Measurements from ENCODE around the gene CDH4. TPM values are rescaled to one million over a fixed set of nuclear protein-coding genes. Genes with fewer than 3 reads are reported as not detected.

Gene CDH4
- total and polyA plus RNA-seq, 9 of the 15 experiments (the other 6 are each of a cell fraction or from before 2014, with no cell fraction given) = 0.04 TPM; not detected in 8

- 0% methylated on average over 17 of the region's 17 CpGs for WGBS (ENCODE audit: insufficient coverage, low coverage, missing lambda C conversion rate)
- Histone ChIP-seq H3K4me2 (ENCODE audit: insufficient read depth, low read length) (no peak overlapping the region), H4K20me1 (replicated peaks; ENCODE audit: control insufficient read depth, insufficient read depth, low read length) (0 out of 2 replicates have a peak, but pooled peaks cover 3% of the 10 kb centered on the region), H3K4me1 (replicated peaks in 1 of 2; ENCODE audit: control insufficient read depth in 2 of 2, insufficient read depth in 2 of 2, low read length in 2 of 2) (no peaks in the 10 kb centered on the region), H3K9me1 (ENCODE audit: control insufficient read depth, insufficient read depth, low read length) (no peaks in the 10 kb centered on the region), H3K79me2 (ENCODE audit: control insufficient read depth, insufficient read depth, low read length) (no peaks in the 10 kb centered on the region), H2AFZ (ENCODE audit: low read depth, low read length) (no peak overlapping the region), H3K27me3 (ENCODE audit: control insufficient read depth in 2 of 2, insufficient read depth in 2 of 2, low read length in 2 of 2) (peaks cover 6 to 62% of the 10 kb centered on the region in 2 experiments; a peak in 4 of 5 replicates), H3K9me3 (replicated peaks; ENCODE audit: control insufficient read depth, insufficient read depth, low read depth, low read length) (no peaks in the 10 kb centered on the region), H3K27ac (ENCODE audit: extremely low read depth, low read depth, low read length) (no peak overlapping the region), H3K9ac (ENCODE audit: insufficient read depth in 1 of 2, low read depth in 2 of 2, low read length in 2 of 2) (no peak overlapping the region), H3K36me3 (ENCODE audit: control insufficient read depth, insufficient read depth, low read length) (no peaks in the 10 kb centered on the region), H3K4me3 (no peak overlapping the region)
- no peak for FAIRE-seq
- DNase-seq (ENCODE audit: extremely low read depth in 1 of 4, low spot score in 3 of 4) = peak in 2 of 4 experiments; percentile 10 to 17
- ATAC-seq = no peak
- in situ Hi-C loops (cut with MboI) (no loop called here), intact Hi-C loops (cut with micrococcal nuclease) (no loop called here)
- no TSS peak for BruUV-seq (replicated peaks)
- CTCF ChIA-PET (ENCODE audit: low intra/inter-chr PET ratio) = no interaction called here
- POLR2A ChIA-PET = no interaction called here
- TF ChIP-seq FOXK1 (CRISPR knock-in tag; IDR thresholded peaks at IDR 0.05; ENCODE audit: borderline replicate concordance) (no peak), ZNF184 (CRISPR knock-in tag; IDR thresholded peaks at IDR 0.05) (no peak), MTF1 (CRISPR knock-in tag; IDR thresholded peaks at IDR 0.05; ENCODE audit: borderline replicate concordance) (no peak), SRSF1 (IDR thresholded peaks at IDR 0.05; ENCODE audit: low read depth, low read length) (no peak), KAT2B (IDR thresholded peaks at IDR 0.05; ENCODE audit: low read depth, low read length) (no peak), SNAPC5 (CRISPR knock-in tag; IDR thresholded peaks at IDR 0.05) (no peak), PCBP1 (IDR thresholded peaks at IDR 0.05; ENCODE audit: low read depth, low read length, poor library complexity, severe bottlenecking) (no peak), NFIX (CRISPR knock-in tag; IDR thresholded peaks at IDR 0.05; ENCODE audit: low read depth) (no peak), ZNF140 (CRISPR knock-in tag; IDR thresholded peaks at IDR 0.05) (no peak)
These were observed 45.9 kb downstream of the CDH4 start for GRCh38 chr20:61297986-61298385.
